Measurements from ENCODE around the gene KLHDC7B.

The KLHDC7B gene

GRCh38 chr22:50548921-50549790 lies 3.5 kb downstream of the KLHDC7B start:
- DNase-seq = no peak

- no peak for DNase-seq
Measured at GRCh38 chr22:50550395-50550794, 4.7 kb downstream of the KLHDC7B start.

- no peak for DNase-seq
Measured at GRCh38 chr22:50551160-50551752, 5.6 kb downstream of the KLHDC7B start.

GRCh38 chr22:50553310-50553709 lies 7.6 kb downstream of the KLHDC7B start:
- DNase-seq = no peak

GRCh38 chr22:50556703-50557102 lies 11.0 kb downstream of the KLHDC7B start:
- DNase-seq = no peak

DNA sequence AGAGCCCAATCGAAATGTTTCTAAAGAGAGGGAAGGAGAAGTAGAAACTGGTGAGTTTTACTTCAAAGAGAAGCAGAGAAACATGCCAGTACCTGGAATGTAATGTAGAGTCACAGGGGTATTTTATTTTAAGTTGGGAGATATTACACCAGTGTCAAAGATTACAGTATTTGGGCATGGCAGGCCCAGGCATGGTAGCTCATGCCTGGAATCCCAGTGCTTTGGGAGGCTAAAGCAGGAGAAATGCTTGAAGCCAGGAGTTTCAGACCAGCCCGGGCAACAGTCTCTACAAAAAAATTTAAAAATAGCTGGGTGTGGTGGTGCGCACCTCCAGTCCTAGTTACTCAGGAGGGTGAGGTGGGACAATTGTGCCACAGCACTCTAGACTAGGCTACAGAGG lies 14.3 kb downstream of the KLHDC7B start:
- no peak for DNase-seq

GRCh38 chr22:50561401-50562358 lies 16.0 kb downstream of the KLHDC7B start:
- no peak for DNase-seq

DNA sequence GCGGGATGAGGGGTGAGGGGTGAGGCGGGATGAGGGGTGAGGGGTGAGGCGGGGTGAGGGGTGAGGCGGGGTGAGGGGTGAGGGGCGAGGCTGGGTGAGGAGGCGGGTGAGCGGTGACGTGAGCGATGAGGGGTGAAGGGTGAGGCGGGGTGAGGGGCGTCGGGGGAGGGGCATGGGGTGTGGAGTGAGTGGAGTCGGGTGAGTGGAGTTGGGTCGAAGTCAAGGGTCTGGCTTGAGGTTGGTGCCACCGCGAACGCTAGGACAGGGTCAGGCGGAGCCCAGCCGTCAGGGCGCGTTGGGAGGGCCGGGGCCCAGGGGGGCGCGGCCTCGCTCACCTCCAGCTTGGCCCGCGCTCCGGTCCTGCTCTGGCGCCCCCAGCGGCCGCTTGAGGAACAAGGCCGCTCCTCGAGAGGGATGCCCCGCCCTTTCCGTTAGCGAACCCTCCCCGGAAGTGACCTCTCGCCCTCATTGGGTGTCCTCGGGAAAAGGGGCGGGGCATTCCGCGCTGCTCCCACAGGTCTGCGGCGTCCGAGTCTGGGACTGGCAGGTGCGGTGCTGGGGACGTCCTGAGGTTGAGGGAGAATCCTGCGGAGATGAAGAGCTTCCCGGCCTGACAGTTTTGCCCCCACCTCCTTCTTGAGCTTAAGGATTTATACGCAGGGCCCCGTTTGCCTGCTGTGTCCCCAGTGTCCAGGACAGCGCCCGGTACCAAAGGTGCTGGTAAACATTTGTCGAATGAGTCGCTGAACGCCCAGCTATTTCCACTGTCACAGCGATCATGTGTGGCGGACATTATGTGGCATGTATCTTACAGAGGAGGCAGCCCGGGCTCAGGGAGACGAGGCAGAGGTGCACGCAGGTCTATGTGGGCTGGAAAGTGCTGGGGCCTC lies 17.1 kb downstream of the KLHDC7B start, which contains the start of gene SYCE3:
Gene SYCE3 (minus strand): TSS at position 397 of the 890 bp plus-strand sequence. CDS start 6,514 bp downstream, outside the sequence.
- DNase-seq = peak; percentile 98

DNA sequence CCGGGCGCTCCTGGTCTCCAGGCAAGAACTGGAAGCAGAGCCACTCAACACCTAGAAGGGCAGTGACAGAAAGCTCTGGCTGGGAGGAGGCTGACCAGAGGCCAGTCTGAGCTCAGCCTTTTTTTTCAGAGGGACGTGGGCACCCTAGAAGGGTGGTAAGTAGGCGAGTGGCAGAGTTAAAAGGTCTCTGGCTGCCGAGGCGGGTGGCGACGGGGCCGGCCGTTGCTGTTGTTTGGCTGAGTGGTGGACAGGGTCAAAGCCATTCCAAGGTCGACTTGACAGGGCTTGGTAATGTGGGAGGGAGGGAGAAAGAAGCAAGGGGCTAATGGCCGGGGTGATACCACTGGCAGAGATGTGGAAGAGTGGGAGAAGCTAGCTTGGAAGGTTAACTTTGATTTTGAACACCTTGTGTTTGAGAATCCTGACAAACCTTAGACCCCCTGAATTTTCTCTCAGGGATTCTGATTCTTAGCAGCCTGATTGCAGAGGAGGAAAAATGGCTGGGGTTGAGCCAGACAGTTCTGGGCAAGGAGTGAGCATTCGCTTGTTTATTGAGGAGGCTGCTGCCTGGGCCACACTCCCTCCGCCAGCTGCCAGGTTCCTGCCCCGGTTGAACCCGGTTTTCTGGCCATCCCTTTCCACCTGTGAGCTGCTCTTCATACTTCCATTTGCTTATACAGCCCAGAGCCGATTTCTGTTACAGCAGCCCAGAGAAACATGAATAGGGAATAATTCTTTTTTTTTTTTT lies 17.9 kb downstream of the KLHDC7B start:
- DNase-seq = no peak

- DNase-seq = no peak
Measured at GRCh38 chr22:50564289-50564688, 18.6 kb downstream of the KLHDC7B start.

DNA sequence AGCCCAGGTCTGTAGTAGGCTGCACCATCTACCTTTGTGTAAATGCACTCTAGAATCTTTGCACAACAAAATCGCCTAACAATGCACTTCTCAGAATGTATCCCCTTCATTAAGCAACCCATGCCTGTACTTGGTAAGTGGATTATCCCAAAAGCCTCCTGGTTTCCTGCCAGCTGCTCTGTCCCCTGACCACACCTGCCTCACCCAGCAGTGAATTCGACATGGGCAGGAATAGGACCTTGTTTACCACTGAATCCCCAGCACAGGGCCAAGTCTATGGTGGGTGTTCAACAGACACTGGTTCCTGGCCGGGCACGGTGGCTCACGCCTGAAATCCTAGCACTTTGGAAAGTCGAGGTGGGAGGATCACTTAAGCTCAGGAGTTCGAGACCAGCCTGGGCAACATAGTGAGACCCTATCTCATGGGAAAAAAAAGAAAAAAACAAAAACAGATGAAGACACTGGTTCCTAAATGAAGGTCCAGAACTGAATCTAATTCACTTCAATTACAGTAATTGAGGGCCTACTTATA lies 22.1 kb downstream of the KLHDC7B start:
- DNase-seq = no peak

DNA sequence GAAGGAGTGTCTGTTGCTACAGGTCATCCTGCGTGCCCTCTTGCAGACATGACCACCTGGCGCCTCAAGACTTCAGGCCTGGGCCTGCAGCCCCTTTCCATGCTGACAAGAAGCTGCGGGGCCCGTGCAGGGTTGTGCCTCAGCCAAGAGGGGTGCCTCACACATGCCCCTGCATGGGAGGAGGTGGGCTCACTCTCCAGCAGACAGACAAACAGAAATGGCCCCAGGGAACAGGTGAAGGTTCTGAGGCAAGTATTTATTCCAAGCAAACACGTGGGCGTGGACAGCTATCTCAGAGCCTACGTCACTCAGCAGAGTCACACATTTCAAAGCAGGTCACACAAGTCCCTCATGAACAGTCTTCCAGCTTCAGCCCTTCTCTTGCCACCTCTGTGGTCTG lies 22.9 kb downstream of the KLHDC7B start:
- DNase-seq = no peak

DNA sequence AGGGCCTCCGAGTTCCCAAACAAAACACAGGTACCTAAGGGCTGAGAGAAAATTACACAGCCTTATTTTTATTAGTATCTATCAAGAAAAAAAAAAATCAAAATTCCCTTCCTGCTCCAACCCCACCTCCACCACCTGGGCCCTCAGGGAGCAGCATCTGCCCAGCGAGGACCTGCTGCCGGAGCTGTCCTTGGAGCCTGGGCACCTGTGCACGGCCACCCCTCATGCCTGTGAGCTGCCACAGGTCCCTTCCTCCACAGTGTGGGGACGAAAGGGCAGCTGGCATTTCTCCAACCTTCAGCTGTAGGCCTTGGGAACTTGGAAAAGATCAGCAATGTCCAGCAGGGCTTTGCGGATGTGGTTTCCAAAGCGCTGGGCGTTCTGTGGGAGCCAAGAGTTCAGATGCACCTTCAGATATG lies 23.4 kb downstream of the KLHDC7B start:
- DNase-seq = no peak

- no peak for DNase-seq
Measured at GRCh38 chr22:50569896-50570535, 24.3 kb downstream of the KLHDC7B start.

- no peak for DNase-seq
Measured at GRCh38 chr22:50570861-50571260, 25.2 kb downstream of the KLHDC7B start.

DNA sequence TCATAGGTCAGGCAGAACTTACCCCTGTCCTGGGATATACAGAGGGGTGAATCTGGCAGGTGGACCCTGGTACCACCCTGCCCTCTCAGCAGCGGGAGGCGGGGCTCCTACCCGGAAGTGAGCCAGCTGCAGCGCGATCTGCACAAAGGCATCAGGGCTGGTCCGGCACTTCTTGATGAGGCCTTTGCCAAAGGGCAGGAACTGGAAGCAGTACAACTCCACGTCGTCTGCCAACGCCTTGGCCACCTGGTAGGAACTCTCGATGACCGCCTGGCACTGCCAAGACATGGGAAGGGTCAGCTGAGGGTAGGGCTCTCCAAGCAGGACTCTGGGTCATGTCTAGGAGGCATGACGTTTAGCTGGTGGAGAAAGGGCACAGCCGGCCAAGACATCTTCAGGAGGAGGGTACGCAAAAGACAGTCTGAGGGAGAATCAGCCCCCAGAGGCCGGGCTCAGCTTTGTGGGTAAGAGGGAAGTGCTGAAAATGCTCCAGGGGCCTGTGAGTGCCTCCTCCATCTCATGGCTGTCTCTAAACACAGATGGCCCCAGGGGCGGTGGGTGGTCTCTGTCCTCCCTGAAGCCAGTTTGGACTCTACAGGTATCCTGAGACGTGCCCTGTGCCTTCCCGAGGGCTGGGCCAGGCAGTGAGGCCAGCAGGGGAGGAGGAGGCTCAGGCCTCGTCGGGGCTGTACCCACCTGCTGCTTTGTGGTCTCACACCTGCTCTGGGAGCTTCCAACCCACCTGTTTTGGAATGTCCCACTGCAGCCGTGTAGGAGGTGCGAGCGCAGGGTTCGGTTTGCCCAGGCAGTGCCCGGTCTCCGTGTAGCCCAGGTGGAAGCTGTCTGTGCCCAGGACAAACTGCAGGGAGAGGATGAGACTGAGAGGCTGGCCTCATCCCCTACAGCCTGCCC lies 25.8 kb downstream of the KLHDC7B start:
- DNase-seq = no peak

- DNase-seq = no peak
Measured at GRCh38 chr22:50572965-50573364, 27.3 kb downstream of the KLHDC7B start.

DNA sequence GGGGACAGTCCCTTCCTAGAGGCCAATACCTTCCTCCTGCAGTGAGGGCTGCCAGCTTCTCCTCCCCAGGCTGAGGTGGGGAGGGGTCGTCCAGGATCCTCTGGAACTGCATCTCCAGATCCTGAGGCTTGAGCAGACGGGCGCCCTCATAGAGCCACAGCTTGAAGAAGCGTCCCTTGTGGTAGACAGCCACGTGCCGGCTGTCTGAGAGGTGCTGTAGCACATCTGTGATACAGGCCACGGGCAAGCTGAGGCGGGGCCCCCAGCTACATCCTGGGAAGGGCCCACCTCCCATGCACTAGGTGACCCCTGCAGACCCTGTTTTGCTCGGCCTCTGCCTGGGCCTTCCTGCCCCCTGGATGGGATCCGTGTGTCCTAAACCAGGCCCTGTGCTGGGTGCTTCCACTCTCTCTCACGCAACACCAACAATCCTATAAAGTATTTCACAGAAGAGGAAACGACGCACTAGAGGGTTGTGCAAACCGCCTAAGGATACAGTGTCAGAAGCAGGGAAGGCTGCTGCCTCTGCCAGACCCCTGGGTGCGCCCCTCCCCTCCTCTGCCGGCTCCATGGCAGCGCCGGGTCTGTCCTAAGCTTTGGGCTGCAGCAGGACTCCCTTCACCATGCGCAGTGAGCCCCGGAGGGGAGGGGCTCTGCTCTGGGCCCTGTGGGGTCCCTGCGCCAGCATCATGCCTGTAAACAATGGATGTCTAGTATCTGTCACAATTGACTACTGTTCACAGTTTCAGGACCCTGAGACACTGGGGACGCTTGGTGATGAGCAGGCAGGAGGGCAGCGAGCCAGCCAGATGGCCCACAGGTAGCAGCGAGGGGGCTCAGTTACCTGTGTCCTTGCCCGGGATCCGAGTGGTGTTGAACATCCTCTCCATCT lies 28.0 kb downstream of the KLHDC7B start:
- DNase-seq = no peak
